HG03558 (cell line): ENCODE data around the gene HRK.

ENCODE experiments used
- ATAC-seq: cut with Tn5 transposase; IDR thresholded peaks from one replicate; pipeline ENCODE4 v1.9.1; 2021; ENCODE audit warnings: moderate number of reproducible peaks; ENCODE audit not compliant: unreplicated experiment; ENCODE audit errors: extremely low read depth

HRK gene

GRCh38 chr12:116874324-116874995 is 6.8 kb downstream of the HRK start:
- ATAC-seq: no peak

- ATAC-seq: no peak
These were observed 10.9 kb downstream of the HRK start for GRCh38 chr12:116870306-116870705.

- no peak for ATAC-seq
These were observed 13.7 kb downstream of the HRK start for GRCh38 chr12:116867523-116867922.

- no peak for ATAC-seq
These were observed 16.7 kb downstream of the HRK start for GRCh38 chr12:116864371-116865160.

- no peak for ATAC-seq
These were observed 17.9 kb downstream of the HRK start for GRCh38 chr12:116863275-116863767.

- ATAC-seq: no peak
These were observed 19.1 kb downstream of the HRK start for GRCh38 chr12:116862167-116862566.

DNA sequence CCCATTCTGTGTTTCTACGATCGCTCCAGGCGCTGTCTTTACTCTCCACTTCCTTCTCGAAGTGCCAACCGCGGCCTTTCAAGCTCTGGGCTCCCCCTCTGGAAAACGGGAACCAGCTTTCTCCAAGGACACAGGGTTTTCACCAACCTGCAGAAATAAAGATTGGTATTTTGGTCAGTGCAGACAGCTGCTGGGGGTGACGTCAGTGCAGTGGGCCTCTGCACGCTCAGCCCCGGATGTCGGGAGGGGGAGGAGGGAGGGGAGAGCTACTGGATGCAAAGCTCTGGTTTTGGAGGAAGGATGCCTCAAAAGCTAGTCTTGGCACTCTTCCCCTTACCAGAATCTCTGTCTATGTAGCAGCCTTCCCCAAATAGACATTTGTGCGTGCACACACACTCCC is 19.9 kb downstream of the HRK start:
- ATAC-seq: peak; percentile 52

GRCh38 chr12:116860263-116860662 is 21.0 kb downstream of the HRK start:
- no peak for ATAC-seq

- no peak for ATAC-seq
These were observed 22.2 kb downstream of the HRK start for GRCh38 chr12:116859079-116859478.

GRCh38 chr12:116856729-116857128 is 24.5 kb downstream of the HRK start:
- no peak for ATAC-seq

GRCh38 chr12:116855744-116856470 is 25.3 kb downstream of the HRK start:
- no peak for ATAC-seq

- ATAC-seq: no peak
These were observed 27.7 kb downstream of the HRK start for GRCh38 chr12:116853507-116853906.

- no peak for ATAC-seq
These were observed 28.9 kb downstream of the HRK start for GRCh38 chr12:116852303-116852702.

- ATAC-seq: no peak
These were observed 32.0 kb downstream of the HRK start for GRCh38 chr12:116849216-116849615.

DNA sequence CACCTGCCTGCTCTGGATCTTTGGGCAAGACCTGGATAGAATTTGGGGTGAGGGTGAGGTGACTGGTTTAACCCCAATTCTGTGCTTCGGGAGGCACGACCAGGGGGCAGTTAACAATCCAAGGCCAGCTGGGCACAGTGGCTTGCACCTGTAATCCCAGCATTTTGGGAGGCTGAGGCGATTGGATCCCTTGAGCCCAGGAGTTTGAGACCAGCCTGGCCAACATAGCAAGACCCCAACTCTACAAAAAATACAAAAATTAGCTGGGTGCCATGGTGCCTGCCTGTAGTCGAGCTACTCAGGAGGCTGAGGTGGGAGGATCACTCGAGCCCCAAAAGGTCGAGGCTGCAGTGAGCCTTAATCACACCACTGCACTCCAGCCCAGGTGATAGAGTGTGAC is 38.2 kb downstream of the HRK start:
- ATAC-seq: no peak

DNA sequence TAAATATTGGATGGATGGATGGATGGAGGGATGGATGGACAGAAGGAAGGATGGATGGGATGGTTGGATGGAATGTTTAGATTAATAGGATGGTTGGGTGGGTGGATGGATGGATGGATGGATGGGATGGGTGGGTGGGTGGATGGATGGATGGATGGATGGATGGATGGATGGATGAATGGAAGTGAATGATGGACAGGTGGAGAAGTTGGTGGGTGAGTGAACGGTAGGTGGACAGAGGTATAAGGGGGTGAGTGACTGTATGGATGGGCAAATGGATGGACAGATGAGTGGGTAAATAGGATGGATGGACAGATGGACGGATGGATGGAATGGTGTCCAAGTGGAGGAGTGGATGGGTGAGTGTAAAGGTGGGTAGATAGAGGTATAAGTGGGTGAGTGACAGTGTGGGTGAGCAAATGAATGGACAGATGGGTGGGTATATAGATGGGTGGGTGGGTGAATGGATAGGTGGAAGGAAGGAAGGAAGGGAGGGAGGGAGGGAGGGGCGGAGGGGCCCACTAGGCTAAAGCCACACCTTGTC is 41.9 kb downstream of the HRK start:
- no peak for ATAC-seq

- ATAC-seq: no peak
These were observed 42.9 kb downstream of the HRK start for GRCh38 chr12:116838365-116838764.

DNA sequence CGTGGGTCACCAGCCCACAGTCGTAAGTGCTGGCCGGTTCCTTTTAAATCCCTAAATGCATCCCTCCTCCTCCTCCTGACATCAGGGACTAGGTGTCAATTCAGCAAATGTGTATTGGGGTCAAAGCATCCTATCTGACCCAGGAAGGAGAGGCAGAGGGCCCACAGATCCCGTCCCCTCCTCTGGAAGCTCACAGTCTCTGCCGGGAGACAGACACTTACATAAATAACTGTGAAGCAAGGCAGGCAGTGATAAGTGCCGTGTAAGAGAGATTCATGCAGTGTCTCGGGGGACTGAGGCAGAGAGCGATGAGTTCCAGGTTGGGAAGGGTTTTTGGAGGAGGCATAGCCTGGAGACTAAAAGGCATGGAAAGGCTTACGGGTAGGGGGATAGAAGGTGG is 44.1 kb downstream of the HRK start:
- ATAC-seq: no peak

- ATAC-seq: no peak
These were observed 45.8 kb downstream of the HRK start for GRCh38 chr12:116835484-116835883.

DNA sequence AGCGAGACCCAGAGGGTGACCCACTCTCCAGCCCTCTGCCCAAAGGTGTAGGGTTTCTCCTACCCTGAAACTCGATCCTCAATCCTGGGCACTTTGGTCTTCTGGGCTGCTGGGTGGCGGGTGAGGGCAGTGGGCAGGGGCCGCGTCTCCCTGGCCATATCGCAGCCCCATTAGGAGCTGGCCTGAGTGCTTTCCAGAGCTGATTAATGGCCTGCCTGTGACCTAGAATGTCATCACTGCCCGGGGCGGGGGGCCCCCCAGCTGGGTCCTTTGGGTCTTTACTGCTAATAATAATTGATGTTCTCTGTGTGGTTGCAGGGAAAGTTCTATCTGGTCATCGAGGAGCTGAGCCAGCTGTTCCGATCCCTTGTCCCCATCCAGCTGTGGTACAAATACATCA is 47.8 kb downstream of the HRK start:
- no peak for ATAC-seq

DNA sequence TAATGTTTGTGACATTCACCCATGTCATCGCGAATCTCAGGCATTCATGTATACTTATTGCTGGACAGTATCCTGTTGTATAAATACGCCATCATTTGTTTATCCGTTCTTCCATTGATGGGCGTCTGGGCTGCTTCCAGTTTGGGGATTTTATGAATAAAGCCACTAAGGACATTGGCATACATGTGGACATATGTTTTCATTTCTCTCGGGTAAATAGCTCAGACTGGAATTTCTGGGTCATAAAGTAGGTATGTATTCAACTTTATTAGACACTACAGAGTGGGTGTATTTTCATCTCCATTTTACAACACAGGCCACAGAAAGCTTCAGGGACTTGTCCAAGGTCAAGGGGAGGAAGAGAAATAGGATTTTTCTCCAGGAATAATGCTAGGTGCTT is 48.9 kb downstream of the HRK start:
- ATAC-seq: no peak
